ENCODE measurements around the gene NCS1.

Gene NCS1

DNA sequence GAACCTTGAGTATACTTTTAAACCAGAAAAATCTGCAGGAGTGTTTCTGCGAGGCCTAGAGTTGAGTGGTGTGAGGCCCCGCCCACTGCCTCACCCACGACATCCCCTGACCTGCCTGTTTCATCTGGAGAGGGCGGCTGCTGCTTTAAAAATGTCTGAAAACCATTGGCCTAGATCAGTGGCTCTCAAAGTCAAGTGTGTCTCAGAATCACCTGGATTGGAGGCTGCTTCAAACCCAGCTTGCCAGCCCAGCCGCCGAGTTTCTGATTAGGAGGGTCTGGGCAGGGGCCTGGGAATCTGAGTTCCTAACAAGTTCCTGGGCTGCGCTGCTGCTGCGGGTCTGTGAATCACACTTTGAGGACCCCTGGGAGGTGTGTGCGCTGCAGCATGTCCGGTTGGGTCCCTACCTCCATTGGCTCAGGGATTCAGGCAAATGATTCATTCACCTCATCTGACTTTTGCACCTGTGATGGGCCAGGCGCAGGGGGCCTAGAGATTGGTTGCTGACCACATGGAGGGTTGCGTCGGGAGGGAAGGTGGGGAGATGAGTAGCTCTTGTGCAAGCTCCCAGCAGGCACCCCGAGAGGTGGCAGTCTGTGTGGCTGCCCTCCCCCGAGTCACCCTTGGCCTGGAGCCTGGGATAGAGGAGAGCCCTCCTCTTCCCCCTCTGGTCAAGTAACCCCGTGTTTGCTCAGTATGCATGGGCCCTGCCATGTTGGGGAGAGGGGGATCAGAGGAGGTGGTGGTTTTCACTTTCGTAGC lies 65.7 kb downstream of the NCS1 start:
- H3K36me3 ChIP-seq (ENCODE audit: insufficient read depth, low read length), result no peaks in the 10 kb centered on the region
- H3K4me1 ChIP-seq (ENCODE audit: control insufficient read depth, insufficient read depth, low read length, unreplicated experiment), result peaks cover 23% of the 10 kb centered on the region
- no peaks in the 10 kb centered on the region for H3K27me3 ChIP-seq (ENCODE audit: insufficient read depth, low read length)
- H3K79me2 ChIP-seq (ENCODE audit: control insufficient read depth, insufficient read depth, low read length, unreplicated experiment), result no peaks in the 10 kb centered on the region
- H3K27ac ChIP-seq (ENCODE audit: low read depth, low read length), result no peak overlapping the region
- no peak overlapping the region for H3K4me3 ChIP-seq (ENCODE audit: low read depth, low read length)
- H2AFZ ChIP-seq (ENCODE audit: low read length, unreplicated experiment), result no peak overlapping the region

DNA sequence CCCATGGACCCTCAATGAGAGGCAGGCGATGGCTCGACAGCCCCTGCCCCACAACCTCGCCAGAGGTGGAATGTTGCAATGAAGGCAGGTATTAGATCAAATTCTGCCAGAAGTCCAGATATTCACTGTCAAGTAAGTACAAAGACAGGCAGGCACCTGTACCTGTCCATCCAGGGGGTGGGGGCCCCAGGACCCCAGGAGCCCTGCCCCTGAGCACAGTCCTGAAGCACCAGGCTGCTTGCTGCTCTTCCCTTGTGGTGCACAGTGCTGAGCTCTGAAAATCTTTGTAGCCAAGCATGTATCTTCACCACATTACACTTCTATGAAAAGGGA lies 67.1 kb downstream of the NCS1 start:
- peaks cover 17% of the 10 kb centered on the region for H3K4me1 ChIP-seq (ENCODE audit: control insufficient read depth, insufficient read depth, low read length, unreplicated experiment)
- no peak overlapping the region for H2AFZ ChIP-seq (ENCODE audit: low read length, unreplicated experiment)
- no peaks in the 10 kb centered on the region for H3K36me3 ChIP-seq (ENCODE audit: insufficient read depth, low read length)
- no peaks in the 10 kb centered on the region for H3K79me2 ChIP-seq (ENCODE audit: control insufficient read depth, insufficient read depth, low read length, unreplicated experiment)
- no peak overlapping the region for H3K27ac ChIP-seq (ENCODE audit: low read depth, low read length)
- no peak overlapping the region for H3K4me3 ChIP-seq (ENCODE audit: low read depth, low read length)
- no peaks in the 10 kb centered on the region for H3K27me3 ChIP-seq (ENCODE audit: insufficient read depth, low read length)

DNA sequence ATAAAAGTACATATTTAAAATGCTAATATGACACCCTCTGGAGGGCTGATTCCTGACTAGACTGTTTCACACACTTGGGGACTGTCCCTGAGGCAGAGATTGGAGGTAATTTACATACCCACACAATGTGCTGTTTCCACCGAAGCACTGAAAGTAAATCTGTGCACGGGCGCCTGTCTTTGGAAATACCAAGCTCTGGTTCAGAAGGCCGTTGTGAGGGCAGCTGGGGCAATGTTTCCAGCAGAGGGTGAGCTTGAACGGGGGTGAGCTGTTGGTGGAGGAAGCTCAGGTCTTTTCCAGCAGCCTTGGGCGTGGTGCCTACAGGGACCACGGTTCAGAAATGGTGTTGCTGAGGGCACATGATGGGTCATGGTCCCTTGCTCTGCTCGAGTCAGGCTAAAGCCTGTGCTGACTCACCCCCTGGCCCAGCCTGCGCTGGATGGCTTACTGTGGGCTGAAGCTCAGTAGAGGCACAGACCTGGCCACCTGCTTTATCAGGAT lies 67.6 kb downstream of the NCS1 start:
- Histone ChIP-seq H3K27me3 (ENCODE audit: insufficient read depth, low read length) (no peaks in the 10 kb centered on the region), H2AFZ (ENCODE audit: low read length, unreplicated experiment) (no peak overlapping the region), H3K27ac (ENCODE audit: low read depth, low read length) (no peak overlapping the region)

DNA sequence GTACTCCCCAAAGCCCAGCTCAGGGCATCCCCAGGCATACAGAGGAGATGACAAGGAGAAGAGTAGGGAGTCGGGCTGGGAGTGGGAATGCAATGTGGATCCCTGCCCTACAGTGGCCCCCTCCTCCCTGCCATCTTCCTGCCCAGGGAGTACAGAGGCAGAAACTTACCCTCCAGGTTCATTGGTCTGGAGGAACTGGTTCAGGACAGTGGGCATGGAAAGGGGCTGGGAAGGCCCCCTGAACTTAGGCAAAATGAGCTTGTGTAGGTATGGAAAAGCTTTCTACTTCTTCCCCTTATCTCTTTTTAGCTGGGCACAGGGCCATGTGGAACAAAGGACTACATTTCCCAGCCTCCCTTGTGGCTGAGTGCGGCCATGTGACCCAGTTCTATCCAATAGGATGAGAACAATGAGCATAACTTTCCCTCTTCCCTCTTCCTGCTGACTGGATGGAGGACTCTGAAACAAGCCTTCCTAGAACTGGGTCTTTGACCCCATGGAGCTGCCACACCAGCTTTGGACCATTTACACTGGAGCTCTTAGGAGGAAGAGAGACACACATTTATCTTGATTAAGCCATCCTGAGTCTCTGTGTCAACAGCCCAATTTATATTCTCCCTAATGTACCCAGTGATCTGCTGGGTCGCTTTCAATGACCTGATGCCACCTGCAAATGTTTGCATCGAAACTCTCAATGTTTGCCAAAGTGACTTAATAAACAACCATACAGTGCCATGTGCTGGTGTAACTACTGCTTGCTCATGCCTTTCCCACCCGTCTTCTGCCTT lies 68.4 kb downstream of the NCS1 start:
- Histone ChIP-seq H3K4me3 (ENCODE audit: low read depth, low read length) (no peak overlapping the region), H3K27ac (ENCODE audit: low read depth, low read length) (no peak overlapping the region), H3K4me1 (ENCODE audit: control insufficient read depth, insufficient read depth, low read length, unreplicated experiment) (peaks cover 9% of the 10 kb centered on the region), H3K27me3 (ENCODE audit: insufficient read depth, low read length) (no peaks in the 10 kb centered on the region), H2AFZ (ENCODE audit: low read length, unreplicated experiment) (peak overlapping the region; percentile 33), H3K36me3 (ENCODE audit: insufficient read depth, low read length) (no peaks in the 10 kb centered on the region), H3K79me2 (ENCODE audit: control insufficient read depth, insufficient read depth, low read length, unreplicated experiment) (no peaks in the 10 kb centered on the region)

More for the DNA sequence above, 67.6 kb downstream of the NCS1 start:
- Histone ChIP-seq H3K4me1 (ENCODE audit: control insufficient read depth, insufficient read depth, low read length, unreplicated experiment) (peaks cover 13% of the 10 kb centered on the region), H3K79me2 (ENCODE audit: control insufficient read depth, insufficient read depth, low read length, unreplicated experiment) (no peaks in the 10 kb centered on the region), H3K4me3 (ENCODE audit: low read depth, low read length) (no peak overlapping the region), H3K36me3 (ENCODE audit: insufficient read depth, low read length) (no peaks in the 10 kb centered on the region)

DNA sequence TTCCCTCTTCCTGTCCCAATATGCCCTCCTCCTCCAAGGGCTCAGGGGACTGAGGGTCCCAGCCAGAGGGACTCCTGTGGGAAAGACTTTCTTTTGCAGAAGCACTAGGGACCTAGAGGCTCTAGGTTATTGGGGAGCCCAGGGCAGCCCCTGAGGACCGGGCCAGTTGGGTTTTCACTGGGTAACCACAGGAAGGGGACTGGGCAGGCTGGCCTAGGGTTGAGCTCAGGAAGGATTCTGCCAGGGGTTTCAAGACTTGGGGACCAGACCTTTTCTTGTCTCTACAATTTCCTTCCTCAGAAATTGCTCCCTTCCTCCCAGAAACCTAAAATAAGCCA lies 69.0 kb downstream of the NCS1 start:
- no peaks in the 10 kb centered on the region for H3K36me3 ChIP-seq (ENCODE audit: insufficient read depth, low read length)
- H3K79me2 ChIP-seq (ENCODE audit: control insufficient read depth, insufficient read depth, low read length, unreplicated experiment), result no peaks in the 10 kb centered on the region
- H3K4me3 ChIP-seq (ENCODE audit: low read depth, low read length), result no peak overlapping the region
- H3K27me3 ChIP-seq (ENCODE audit: insufficient read depth, low read length), result no peaks in the 10 kb centered on the region
- peaks cover 9% of the 10 kb centered on the region for H3K4me1 ChIP-seq (ENCODE audit: control insufficient read depth, insufficient read depth, low read length, unreplicated experiment)
- no peak overlapping the region for H3K27ac ChIP-seq (ENCODE audit: low read depth, low read length)
- H2AFZ ChIP-seq (ENCODE audit: low read length, unreplicated experiment), result peak overlapping the region; percentile 33

DNA sequence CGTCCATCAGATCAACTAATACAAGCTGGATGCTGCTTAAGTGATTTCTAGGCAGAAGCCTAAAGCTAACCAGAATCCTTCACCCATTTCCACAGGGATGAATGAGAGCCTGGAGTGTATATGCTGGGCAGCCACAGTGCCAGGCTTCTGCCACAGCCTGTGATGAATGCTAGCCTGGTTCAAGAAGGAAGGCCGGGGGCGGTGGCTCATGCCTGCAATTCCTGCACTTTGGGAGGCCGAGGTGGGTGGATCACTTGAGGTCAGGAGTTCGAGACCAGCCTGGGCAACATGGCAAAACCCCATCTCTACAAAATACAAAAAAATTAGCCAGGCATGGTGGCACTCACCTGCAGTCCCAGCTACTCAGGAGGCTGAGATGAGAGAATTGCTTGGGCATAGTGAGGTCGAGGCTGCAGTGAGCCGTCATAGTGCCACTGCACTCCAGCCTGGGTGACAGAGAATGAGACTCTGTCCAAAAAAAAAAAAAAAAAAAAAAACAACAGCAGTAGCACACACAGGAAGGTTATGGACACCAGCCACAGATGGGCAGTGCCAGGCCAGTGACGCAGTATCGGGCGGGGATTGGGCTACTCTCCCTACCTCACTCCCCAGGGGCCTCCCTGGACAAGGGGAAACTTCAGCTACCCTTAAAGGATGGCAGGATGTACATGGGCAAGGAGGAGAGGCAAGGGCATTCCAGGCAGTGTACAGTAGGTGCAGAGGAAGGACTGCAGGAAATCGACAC lies 70.2 kb downstream of the NCS1 start:
- Histone ChIP-seq H3K27ac (ENCODE audit: low read depth, low read length) (no peak overlapping the region), H3K4me3 (ENCODE audit: low read depth, low read length) (peak overlapping the region; percentile 59)

DNA sequence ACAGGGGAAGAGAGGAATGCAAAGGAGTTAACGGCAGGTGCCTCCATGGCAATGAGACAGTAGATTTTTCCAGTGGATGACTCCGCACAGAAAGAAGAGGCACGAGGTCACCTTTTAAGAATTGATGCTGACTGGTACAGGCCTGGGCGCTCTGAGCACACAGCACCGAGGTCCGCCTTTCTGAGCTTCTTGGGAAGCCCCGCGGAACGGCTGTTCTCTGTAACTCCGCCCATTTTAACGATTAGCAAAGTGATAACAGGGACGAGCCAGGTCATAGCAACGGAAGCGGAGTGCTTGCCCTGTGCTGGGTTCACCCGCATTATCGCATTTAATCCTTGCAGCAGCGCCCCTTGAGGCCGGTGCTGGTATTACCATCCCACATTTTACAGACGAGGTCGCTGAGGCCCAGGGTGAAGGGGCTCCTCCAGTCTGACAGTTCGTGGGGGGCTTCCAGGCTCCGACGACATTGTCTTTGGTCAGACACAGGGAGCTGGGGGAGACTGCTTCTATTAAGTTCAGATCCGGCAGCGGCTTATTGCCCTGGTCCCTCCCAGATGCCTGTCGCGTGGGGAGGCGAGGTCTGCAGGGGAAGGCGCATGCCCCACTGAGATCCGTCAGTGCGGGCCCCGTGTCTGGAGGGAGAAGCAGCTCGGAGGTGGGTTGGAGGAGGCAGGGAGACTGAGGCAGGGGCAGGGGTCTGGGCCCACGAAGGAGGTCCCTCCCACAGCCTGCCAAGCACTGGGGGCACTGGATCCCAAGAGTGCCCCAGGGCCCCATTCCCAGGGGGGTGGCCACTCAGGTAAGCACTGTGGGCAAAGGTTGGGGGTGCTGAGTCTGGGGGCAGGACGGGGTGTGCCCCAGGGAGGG lies 71.0 kb downstream of the NCS1 start:
- no peaks in the 10 kb centered on the region for H3K36me3 ChIP-seq (ENCODE audit: insufficient read depth, low read length)
- peak overlapping the region; percentile 83 for H2AFZ ChIP-seq (ENCODE audit: low read length, unreplicated experiment)
- no peak overlapping the region for H3K27ac ChIP-seq (ENCODE audit: low read depth, low read length)
- H3K27me3 ChIP-seq (ENCODE audit: insufficient read depth, low read length), result no peaks in the 10 kb centered on the region
- peak overlapping the region; percentile 59 for H3K4me3 ChIP-seq (ENCODE audit: low read depth, low read length)
- peaks cover 9% of the 10 kb centered on the region for H3K4me1 ChIP-seq (ENCODE audit: control insufficient read depth, insufficient read depth, low read length, unreplicated experiment)
- no peaks in the 10 kb centered on the region for H3K79me2 ChIP-seq (ENCODE audit: control insufficient read depth, insufficient read depth, low read length, unreplicated experiment)

More for the DNA sequence above, 70.2 kb downstream of the NCS1 start:
- Histone ChIP-seq H2AFZ (ENCODE audit: low read length, unreplicated experiment) (peak overlapping the region; percentile 83), H3K79me2 (ENCODE audit: control insufficient read depth, insufficient read depth, low read length, unreplicated experiment) (no peaks in the 10 kb centered on the region), H3K27me3 (ENCODE audit: insufficient read depth, low read length) (no peaks in the 10 kb centered on the region), H3K4me1 (ENCODE audit: control insufficient read depth, insufficient read depth, low read length, unreplicated experiment) (peaks cover 9% of the 10 kb centered on the region), H3K36me3 (ENCODE audit: insufficient read depth, low read length) (no peaks in the 10 kb centered on the region)

DNA sequence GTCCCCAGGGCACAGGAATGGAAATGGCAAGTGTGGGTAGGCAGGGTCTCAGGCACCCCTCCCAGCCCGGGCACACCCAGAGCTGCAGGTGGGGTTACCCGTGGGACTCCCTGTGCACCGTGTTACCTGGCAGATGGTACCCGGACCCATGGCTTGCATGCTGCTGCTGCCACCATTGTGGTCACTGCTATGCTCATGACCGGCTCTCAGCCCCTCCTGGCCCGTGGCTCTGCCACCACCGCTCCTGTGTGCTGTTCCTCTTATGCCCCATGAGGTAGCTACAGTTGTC lies 71.6 kb downstream of the NCS1 start:
- Histone ChIP-seq H3K36me3 (ENCODE audit: insufficient read depth, low read length) (no peaks in the 10 kb centered on the region), H3K79me2 (ENCODE audit: control insufficient read depth, insufficient read depth, low read length, unreplicated experiment) (no peaks in the 10 kb centered on the region), H2AFZ (ENCODE audit: low read length, unreplicated experiment) (no peak overlapping the region), H3K27me3 (ENCODE audit: insufficient read depth, low read length) (no peaks in the 10 kb centered on the region), H3K27ac (ENCODE audit: low read depth, low read length) (no peak overlapping the region), H3K4me1 (ENCODE audit: control insufficient read depth, insufficient read depth, low read length, unreplicated experiment) (peaks cover 9% of the 10 kb centered on the region), H3K4me3 (ENCODE audit: low read depth, low read length) (no peak overlapping the region)

DNA sequence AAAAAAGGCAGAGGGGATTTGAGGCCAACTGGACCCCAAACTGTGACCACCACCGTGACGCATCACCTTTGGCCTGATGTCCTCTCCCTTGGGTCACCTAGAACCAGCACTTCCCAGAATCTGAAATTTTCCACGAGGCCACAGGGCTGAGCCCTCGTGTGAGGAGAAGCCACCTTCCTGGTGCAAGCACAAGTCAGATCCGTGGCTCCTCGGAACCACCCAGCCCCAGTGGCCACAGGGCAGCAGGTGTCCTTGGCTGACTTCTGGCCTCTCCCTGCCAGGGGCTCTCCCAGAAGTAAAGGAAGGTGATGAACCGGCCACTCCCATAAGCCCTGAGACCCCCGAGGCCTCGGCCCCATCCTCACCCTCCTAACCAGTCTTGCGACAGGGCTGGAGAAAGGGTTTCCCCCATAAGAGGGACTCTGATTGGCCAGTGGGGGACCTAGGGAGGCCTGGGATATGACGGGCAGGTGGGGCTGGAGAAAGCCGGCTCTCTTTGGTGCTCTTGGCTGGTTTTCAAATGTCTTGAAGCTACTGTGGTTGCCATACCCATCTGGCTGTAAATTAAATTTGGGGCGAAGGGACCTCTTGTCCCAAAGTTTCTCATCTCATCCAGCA lies 72.5 kb downstream of the NCS1 start:
- Histone ChIP-seq H3K27ac (ENCODE audit: low read depth, low read length) (no peak overlapping the region), H3K36me3 (ENCODE audit: insufficient read depth, low read length) (no peaks in the 10 kb centered on the region), H3K27me3 (ENCODE audit: insufficient read depth, low read length) (peaks cover 6% of the 10 kb centered on the region; the same call in 1 of the 2 replicates), H3K79me2 (ENCODE audit: control insufficient read depth, insufficient read depth, low read length, unreplicated experiment) (no peaks in the 10 kb centered on the region), H2AFZ (ENCODE audit: low read length, unreplicated experiment) (no peak overlapping the region), H3K4me1 (ENCODE audit: control insufficient read depth, insufficient read depth, low read length, unreplicated experiment) (peaks cover 9% of the 10 kb centered on the region), H3K4me3 (ENCODE audit: low read depth, low read length) (no peak overlapping the region)

DNA sequence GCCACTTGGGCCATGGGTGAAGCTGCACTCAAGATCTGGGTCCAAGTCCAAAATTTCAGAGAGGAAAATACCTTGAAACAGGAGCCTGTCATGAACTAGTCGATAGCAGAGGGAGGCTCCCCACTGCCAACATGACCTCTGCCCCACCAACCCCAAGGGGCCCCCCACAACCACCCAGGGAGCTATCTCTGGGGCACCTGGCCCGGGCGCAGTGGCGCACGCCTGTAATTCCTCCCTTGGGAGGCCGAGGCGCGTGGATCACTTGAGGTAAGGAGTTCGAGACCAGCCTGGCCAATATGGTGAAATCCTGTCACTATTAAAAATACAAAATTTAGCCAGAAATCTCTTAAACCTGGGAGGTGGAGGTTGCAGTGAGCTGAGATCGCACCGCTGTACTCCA lies 73.3 kb downstream of the NCS1 start:
- Histone ChIP-seq H3K36me3 (ENCODE audit: insufficient read depth, low read length) (no peaks in the 10 kb centered on the region), H3K27ac (ENCODE audit: low read depth, low read length) (no peak overlapping the region), H3K4me3 (ENCODE audit: low read depth, low read length) (no peak overlapping the region), H3K79me2 (ENCODE audit: control insufficient read depth, insufficient read depth, low read length, unreplicated experiment) (no peaks in the 10 kb centered on the region), H2AFZ (ENCODE audit: low read length, unreplicated experiment) (no peak overlapping the region), H3K4me1 (ENCODE audit: control insufficient read depth, insufficient read depth, low read length, unreplicated experiment) (peaks cover under 1% of the 10 kb centered on the region), H3K27me3 (ENCODE audit: insufficient read depth, low read length) (peaks cover 11% of the 10 kb centered on the region)

All from ACC112 (cell line).